CD4-positive, CD25-positive, alpha-beta regulatory T cell (primary cell): ENCODE data around the gene PSMD7. TPM values are rescaled to one million over a fixed set of nuclear protein-coding genes. Genes with fewer than 3 reads are reported as not detected.
A peak's percentile ranks its signal among the peaks of the same experiment; 100 is the strongest.

Source experiments
- ATAC-seq, 2 donors: fragments of 150-1000 bp; cut with Tn5 transposase; one replicate each; pipeline ENCODE4 v1.10.0; 2021; ENCODE audit warnings: low read depth in 2 of 2, moderate number of reproducible peaks in 2 of 2, moderate library complexity in 1 of 2
- DNase-seq, 3 donors: peaks; one replicate each; pipeline versions ENCODE4 v3.0.0 to v3.0.0-alpha.2; 2012 to 2022; ENCODE audit warnings: mixed read lengths in 1 of 3
- H3K27ac ChIP-seq: one replicate; pipeline ENCODE4 v1.7.0; 2013; ENCODE audit warnings: mild to moderate bottlenecking, low read length; ENCODE audit not compliant: insufficient read depth, poor library complexity, severe bottlenecking
- H3K27me3 ChIP-seq: one replicate; pipeline ENCODE4 v1.7.0; 2013; ENCODE audit warnings: low read length; ENCODE audit not compliant: control insufficient read depth, insufficient read depth
- H3K36me3 ChIP-seq: one replicate; pipeline ENCODE4 v1.7.0; 2013; ENCODE audit warnings: mild to moderate bottlenecking, low read length, moderate library complexity; ENCODE audit not compliant: control insufficient read depth, insufficient read depth
- H3K4me1 ChIP-seq: 2 replicates; pipeline ENCODE4 v1.7.0; 2013; ENCODE audit warnings: mild to moderate bottlenecking, low read length; ENCODE audit not compliant: insufficient read depth, control insufficient read depth, poor library complexity, severe bottlenecking
- H3K4me3 ChIP-seq: one replicate; pipeline ENCODE4 v1.7.0; 2013; ENCODE audit warnings: low read depth, mild to moderate bottlenecking, low read length, moderate library complexity
- H3K9me3 ChIP-seq, 2 experiments: 1 replicate in 1 of 2; 2 replicates in 1 of 2; pipeline ENCODE4 v1.7.0; 2013; ENCODE audit warnings: low read length in 2 of 2, mild to moderate bottlenecking in 1 of 2, moderate library complexity in 1 of 2; ENCODE audit not compliant: control insufficient read depth in 2 of 2
- H3K27ac Mint-ChIP-seq, 3 donors: one replicate each; pipeline ENCODE4 v1.8.0; 2020 to 2022; ENCODE audit warnings: mild to moderate bottlenecking in 3 of 3, mixed read lengths in 3 of 3, moderate library complexity in 2 of 3
- H3K27me3 Mint-ChIP-seq: one replicate; pipeline ENCODE4 v1.8.0; 2022; ENCODE audit warnings: mild to moderate bottlenecking, mixed read lengths
- H3K36me3 Mint-ChIP-seq: one replicate; pipeline ENCODE4 v1.8.0; 2020; ENCODE audit warnings: mixed read lengths
- H3K4me1 Mint-ChIP-seq, 4 donors: one replicate each; pipeline ENCODE4 v1.8.0; 2020 to 2022; ENCODE audit warnings: mixed read lengths in 4 of 4, mild to moderate bottlenecking in 1 of 4
- H3K4me3 Mint-ChIP-seq, 4 donors: one replicate each; pipeline ENCODE4 v1.8.0; 2020 to 2022; ENCODE audit warnings: mild to moderate bottlenecking in 4 of 4, mixed read lengths in 4 of 4, moderate library complexity in 3 of 4
- H3K9me3 Mint-ChIP-seq, 7 donors: one replicate each; pipeline ENCODE4 v1.8.0; 2020 to 2022; ENCODE audit warnings: mixed read lengths in 7 of 7, mild to moderate bottlenecking in 3 of 7, moderate library complexity in 2 of 7
- polyA plus RNA-seq, 4 donors: library from polyadenylated mRNA; unstranded; fragments of 300-500 nt; fragmentation: Illumina TruSeq; gene quantifications; one replicate each; pipeline ENCODE4 v1.2.3, GENCODE V29; 2021
- total RNA-seq: library from RNA; stranded (reverse); gene quantifications from one replicate; pipeline ENCODE4 v1.2.3, GENCODE V29; 2022

Gene PSMD7
- total and polyA plus RNA-seq, 5 donors from 2014 or later = 97.3 to 130 (median 106) TPM

DNA sequence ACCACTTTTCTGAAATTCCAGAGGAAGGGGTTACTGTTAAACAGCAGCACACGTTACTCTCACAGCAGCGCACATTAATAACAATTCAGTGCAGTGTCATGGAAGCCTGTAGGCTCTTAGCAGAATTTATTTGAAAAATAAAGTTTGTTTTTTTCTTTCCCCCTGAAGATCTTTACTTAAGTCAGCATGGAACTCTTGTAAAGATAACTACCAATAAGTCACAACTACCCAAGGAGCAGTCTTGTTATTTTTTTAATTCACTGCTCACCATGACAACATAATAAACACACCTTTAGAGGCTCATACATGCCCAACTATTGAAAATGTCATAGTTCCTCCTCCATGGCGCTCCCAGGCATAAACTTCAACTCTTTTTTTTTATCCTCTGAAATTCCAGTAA, 31.8 kb upstream of the PSMD7 start:
- Histone ChIP-seq H3K4me1 (no peaks in the 10 kb centered on the region), H3K9me3 (no peaks in the 10 kb centered on the region), H3K27me3 (peaks cover 2% of the 10 kb centered on the region), H3K4me3 (no peak overlapping the region), H3K27ac (no peak overlapping the region), H3K36me3 (no peaks in the 10 kb centered on the region)
- Mint-ChIP-seq H3K27me3 (peaks cover 14% of the 10 kb centered on the region), H3K27ac (no peak overlapping the region), H3K36me3 (no peaks in the 10 kb centered on the region), H3K9me3 (no peaks in the 10 kb centered on the region), H3K4me3 (no peak overlapping the region), H3K4me1 (no peaks in the 10 kb centered on the region)
- no peak for DNase-seq
- ATAC-seq = no peak

- Histone ChIP-seq H3K9me3 (no peaks in the 10 kb centered on the region), H3K4me1 (no peaks in the 10 kb centered on the region), H3K27ac (no peak overlapping the region), H3K4me3 (no peak overlapping the region), H3K27me3 (peaks cover 2% of the 10 kb centered on the region), H3K36me3 (no peaks in the 10 kb centered on the region)
- peaks cover under 1% of the 10 kb centered on the region for H3K36me3 Mint-ChIP-seq
- DNase-seq (no peak), ATAC-seq (no peak)
- peaks cover 0 to 1% (median 0%) of the 10 kb centered on the region in 4 donors for H3K4me1 Mint-ChIP-seq
- H3K4me3 Mint-ChIP-seq = no peak overlapping the region
- no peak overlapping the region for H3K27ac Mint-ChIP-seq
- peaks cover 24% of the 10 kb centered on the region for H3K27me3 Mint-ChIP-seq
- H3K9me3 Mint-ChIP-seq = peaks cover 0 to 2% (median 0%) of the 10 kb centered on the region in 7 donors
These were observed 28.2 kb upstream of the PSMD7 start for GRCh38 chr16:74268372-74268782.

GRCh38 chr16:74271872-74272271, 24.7 kb upstream of the PSMD7 start:
- Mint-ChIP-seq H3K4me3 (no peak overlapping the region), H3K36me3 (peaks cover 3% of the 10 kb centered on the region), H3K9me3 (peaks cover 0 to 2% (median 0%) of the 10 kb centered on the region in 7 donors), H3K27me3 (peaks cover 40% of the 10 kb centered on the region), H3K27ac (no peak overlapping the region), H3K4me1 (peaks cover 0 to 1% (median 0%) of the 10 kb centered on the region in 4 donors)
- no peak overlapping the region for H3K4me3 ChIP-seq
- H3K36me3 ChIP-seq = no peaks in the 10 kb centered on the region
- H3K4me1 ChIP-seq = no peaks in the 10 kb centered on the region
- H3K9me3 ChIP-seq = no peaks in the 10 kb centered on the region
- peaks cover 10% of the 10 kb centered on the region for H3K27me3 ChIP-seq
- no peak for ATAC-seq
- DNase-seq = no peak
- H3K27ac ChIP-seq = no peak overlapping the region

- H3K4me3 Mint-ChIP-seq = no peak overlapping the region
- ATAC-seq (no peak), DNase-seq (peak in 1 of 3 donors; percentile 30)
These were observed 21.5 kb upstream of the PSMD7 start for GRCh38 chr16:74275031-74275636.

GRCh38 chr16:74275711-74276110, 20.9 kb upstream of the PSMD7 start:
- H3K27ac ChIP-seq = no peak overlapping the region
- ATAC-seq = no peak
- Mint-ChIP-seq H3K27ac (no peak overlapping the region), H3K36me3 (peaks cover 3% of the 10 kb centered on the region), H3K9me3 (peaks cover 0 to 7% (median 3%) of the 10 kb centered on the region in 7 donors), H3K27me3 (peaks cover 44% of the 10 kb centered on the region), H3K4me1 (peaks cover 0 to 1% (median 0%) of the 10 kb centered on the region in 4 donors), H3K4me3 (no peak overlapping the region)
- H3K27me3 ChIP-seq = peaks cover 14% of the 10 kb centered on the region
- H3K4me1 ChIP-seq = no peaks in the 10 kb centered on the region
- no peaks in the 10 kb centered on the region for H3K36me3 ChIP-seq
- no peak for DNase-seq
- H3K9me3 ChIP-seq = no peaks in the 10 kb centered on the region
- H3K4me3 ChIP-seq = no peak overlapping the region

More at GRCh38 chr16:74275031-74275636, 21.5 kb upstream of the PSMD7 start:
- Histone ChIP-seq H3K36me3 (no peaks in the 10 kb centered on the region), H3K9me3 (no peaks in the 10 kb centered on the region), H3K4me3 (no peak overlapping the region), H3K27ac (no peak overlapping the region), H3K4me1 (no peaks in the 10 kb centered on the region), H3K27me3 (peaks cover 14% of the 10 kb centered on the region)
- H3K4me1 Mint-ChIP-seq = peaks cover 0 to 1% (median 0%) of the 10 kb centered on the region in 4 donors
- peaks cover 3% of the 10 kb centered on the region for H3K36me3 Mint-ChIP-seq
- peaks cover 0 to 7% (median 2%) of the 10 kb centered on the region in 7 donors for H3K9me3 Mint-ChIP-seq
- H3K27ac Mint-ChIP-seq = no peak overlapping the region
- H3K27me3 Mint-ChIP-seq = peaks cover 39% of the 10 kb centered on the region

- DNase-seq = no peak
- Histone ChIP-seq H3K27ac (no peak overlapping the region), H3K36me3 (no peaks in the 10 kb centered on the region), H3K4me3 (no peak overlapping the region), H3K9me3 (no peaks in the 10 kb centered on the region), H3K4me1 (no peaks in the 10 kb centered on the region), H3K27me3 (peaks cover 14% of the 10 kb centered on the region)
- Mint-ChIP-seq H3K27ac (no peak overlapping the region), H3K4me1 (no peaks in the 10 kb centered on the region), H3K36me3 (peaks cover 3% of the 10 kb centered on the region), H3K27me3 (peaks cover 38% of the 10 kb centered on the region), H3K4me3 (no peak overlapping the region), H3K9me3 (peaks cover 0 to 7% (median 3%) of the 10 kb centered on the region in 7 donors)
- no peak for ATAC-seq
These were observed 18.6 kb upstream of the PSMD7 start for GRCh38 chr16:74277974-74278373.

GRCh38 chr16:74279266-74279665, 17.3 kb upstream of the PSMD7 start:
- H3K27ac Mint-ChIP-seq = no peak overlapping the region
- no peaks in the 10 kb centered on the region for H3K4me1 Mint-ChIP-seq
- H3K27ac ChIP-seq = no peak overlapping the region
- H3K4me3 Mint-ChIP-seq = no peak overlapping the region
- ATAC-seq = no peak
- H3K36me3 Mint-ChIP-seq = no peaks in the 10 kb centered on the region
- H3K4me1 ChIP-seq = no peaks in the 10 kb centered on the region
- H3K27me3 ChIP-seq = peaks cover 14% of the 10 kb centered on the region
- H3K9me3 Mint-ChIP-seq = peaks cover 0 to 7% (median 3%) of the 10 kb centered on the region in 7 donors
- H3K4me3 ChIP-seq = no peak overlapping the region
- H3K9me3 ChIP-seq = no peaks in the 10 kb centered on the region
- H3K27me3 Mint-ChIP-seq = peaks cover 33% of the 10 kb centered on the region
- no peaks in the 10 kb centered on the region for H3K36me3 ChIP-seq
- DNase-seq = no peak

DNA sequence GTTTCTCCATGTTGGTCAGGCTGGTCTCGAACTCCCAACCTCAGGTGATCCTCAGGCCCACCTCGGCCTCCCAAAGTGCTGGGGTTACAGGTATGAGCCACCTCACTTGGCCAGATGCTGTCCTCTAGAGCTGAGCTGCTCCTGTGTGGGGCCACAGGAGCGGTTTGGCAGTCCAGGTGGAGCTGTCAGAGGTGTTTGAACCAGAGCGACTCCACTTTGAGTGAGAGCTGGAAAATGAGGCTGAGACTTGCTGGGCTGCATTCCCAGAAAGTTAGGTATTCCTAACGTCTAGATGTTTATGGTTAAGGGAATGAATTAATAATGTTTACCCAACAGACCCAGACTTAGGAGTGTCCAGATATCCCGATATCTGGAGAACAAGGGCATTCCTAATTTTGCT, 16.8 kb upstream of the PSMD7 start:
- Histone ChIP-seq H3K27ac (no peak overlapping the region), H3K9me3 (no peaks in the 10 kb centered on the region), H3K4me1 (no peaks in the 10 kb centered on the region), H3K4me3 (no peak overlapping the region), H3K27me3 (peaks cover 11% of the 10 kb centered on the region), H3K36me3 (no peaks in the 10 kb centered on the region)
- ATAC-seq (no peak), DNase-seq (no peak)
- no peak overlapping the region for H3K27ac Mint-ChIP-seq
- peaks cover 30% of the 10 kb centered on the region for H3K27me3 Mint-ChIP-seq
- no peaks in the 10 kb centered on the region for H3K4me1 Mint-ChIP-seq
- no peaks in the 10 kb centered on the region for H3K36me3 Mint-ChIP-seq
- no peak overlapping the region for H3K4me3 Mint-ChIP-seq
- H3K9me3 Mint-ChIP-seq = peaks cover 0 to 7% (median 3%) of the 10 kb centered on the region in 7 donors
